NCI-H2107 (cell line): ENCODE results near the gene PTBP2.

Experiments
- DNase-seq: peaks from one replicate; lab custom pipeline; 2025; lab: John Stamatoyannopoulos, UW

The PTBP2 gene

GRCh38 chr1:96825950-96826576 lies 104.5 kb downstream of the PTBP2 start:
- no peak for DNase-seq

GRCh38 chr1:96833376-96833775 lies 111.8 kb downstream of the PTBP2 start:
- DNase-seq: no peak

- DNase-seq: no peak
Measured at GRCh38 chr1:96834986-96835385, 113.4 kb downstream of the PTBP2 start.

- no peak for DNase-seq
Measured at GRCh38 chr1:96837057-96837780, 115.6 kb downstream of the PTBP2 start.

GRCh38 chr1:96837781-96838216 lies 116.2 kb downstream of the PTBP2 start:
- no peak for DNase-seq

- no peak for DNase-seq
Measured at GRCh38 chr1:96840396-96840795, 118.8 kb downstream of the PTBP2 start.

- no peak for DNase-seq
Measured at GRCh38 chr1:96842215-96842614, 120.6 kb downstream of the PTBP2 start.

- no peak for DNase-seq
Measured at GRCh38 chr1:96843196-96843595, 121.6 kb downstream of the PTBP2 start.

GRCh38 chr1:96843601-96844000 lies 122.0 kb downstream of the PTBP2 start:
- no peak for DNase-seq

- DNase-seq: no peak
Measured at GRCh38 chr1:96845464-96845863, 123.9 kb downstream of the PTBP2 start.

- no peak for DNase-seq
Measured at GRCh38 chr1:96861836-96862235, 140.3 kb downstream of the PTBP2 start.

- DNase-seq: no peak
Measured at GRCh38 chr1:96863449-96863848, 141.9 kb downstream of the PTBP2 start.
